Bronchial epithelial cell (primary cell): ENCODE results near the gene TSKU. TPM values are rescaled to one million over a fixed set of nuclear protein-coding genes. Genes with fewer than 3 reads are reported as not detected.

Source experiments
- DNase-seq: peaks from one replicate; pipeline ENCODE4 v3.0.0-alpha.2; 2010; ENCODE audit warnings: low read depth
- FAIRE-seq: peaks from 2 replicates; lab custom pipeline; 2011; peaks lifted over from hg19 to GRCh38; lab: Jason Lieb, UNC
- H3K27me3 ChIP-seq: 2 replicates; pipeline ENCODE4 v1.5.1; 2011; ENCODE audit warnings: low read length; ENCODE audit not compliant: control insufficient read depth, insufficient read depth
- H3K36me3 ChIP-seq: 2 replicates; pipeline ENCODE4 v1.5.1; 2011; ENCODE audit warnings: low read length; ENCODE audit not compliant: control insufficient read depth, insufficient read depth
- H3K4me3 ChIP-seq: 2 replicates; pipeline ENCODE4 v1.5.1; 2011; ENCODE audit warnings: mild to moderate bottlenecking, low read depth, low read length, control low read depth
- total RNA-seq: library from RNA; depleted of rRNA; stranded (reverse); fragments of >200 nt; gene quantifications from 2 replicates; pipeline ENCODE4 v1.2.1, GENCODE V29; 2014
- TF ChIP-seq, protein P1 (sequence below): IDR thresholded peaks from 2 replicates; pipeline ENCODE4 v1.5.1; 2011; ENCODE audit warnings: mild to moderate bottlenecking, moderate library complexity, low read length, control low read depth, inconsistent platforms; ENCODE audit not compliant: insufficient read depth, severe bottlenecking

The TSKU gene
- total RNA-seq, 1 donor from 2014 or later = 8.2 TPM

DNA sequence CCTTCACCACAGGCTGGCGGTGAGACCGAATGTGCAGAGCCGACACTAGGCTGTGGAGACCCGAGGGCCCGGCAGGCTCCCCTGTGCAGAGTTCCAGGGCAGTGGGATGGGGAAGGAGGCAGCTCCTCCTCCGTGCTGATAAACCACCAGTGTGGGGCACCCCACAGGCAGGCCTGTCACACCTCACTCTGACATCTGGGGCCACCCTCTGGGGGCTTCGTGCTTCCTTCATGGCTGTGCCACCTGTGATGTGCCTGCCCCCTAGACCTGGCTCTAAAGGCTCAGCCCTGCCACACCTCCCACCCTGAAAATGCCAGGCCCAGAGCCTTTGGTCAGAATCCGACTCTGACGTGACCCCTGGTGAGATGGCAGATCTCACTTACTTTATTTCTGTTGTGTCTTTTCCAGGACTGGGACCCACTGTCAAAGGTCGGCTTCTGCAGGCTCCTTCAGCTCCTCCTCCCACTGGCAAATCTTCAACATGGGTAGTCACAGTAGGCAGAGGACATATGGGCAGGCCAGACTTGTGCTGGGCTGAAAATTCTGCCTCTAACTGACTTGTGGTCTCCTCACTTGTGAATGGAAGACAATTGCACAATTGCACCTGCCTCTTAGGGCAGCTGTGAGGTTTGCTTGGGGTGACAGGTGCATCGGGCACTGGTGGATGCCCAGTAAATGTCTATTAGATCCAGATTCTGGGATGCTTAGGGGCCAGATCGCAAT is 46.2 kb upstream of the TSKU start:
- no peaks in the 10 kb centered on the region for H3K36me3 ChIP-seq
- H3K4me3 ChIP-seq = no peak overlapping the region
- DNase-seq (no peak), FAIRE-seq (no peak)
- TF ChIP-seq, protein P1, sequence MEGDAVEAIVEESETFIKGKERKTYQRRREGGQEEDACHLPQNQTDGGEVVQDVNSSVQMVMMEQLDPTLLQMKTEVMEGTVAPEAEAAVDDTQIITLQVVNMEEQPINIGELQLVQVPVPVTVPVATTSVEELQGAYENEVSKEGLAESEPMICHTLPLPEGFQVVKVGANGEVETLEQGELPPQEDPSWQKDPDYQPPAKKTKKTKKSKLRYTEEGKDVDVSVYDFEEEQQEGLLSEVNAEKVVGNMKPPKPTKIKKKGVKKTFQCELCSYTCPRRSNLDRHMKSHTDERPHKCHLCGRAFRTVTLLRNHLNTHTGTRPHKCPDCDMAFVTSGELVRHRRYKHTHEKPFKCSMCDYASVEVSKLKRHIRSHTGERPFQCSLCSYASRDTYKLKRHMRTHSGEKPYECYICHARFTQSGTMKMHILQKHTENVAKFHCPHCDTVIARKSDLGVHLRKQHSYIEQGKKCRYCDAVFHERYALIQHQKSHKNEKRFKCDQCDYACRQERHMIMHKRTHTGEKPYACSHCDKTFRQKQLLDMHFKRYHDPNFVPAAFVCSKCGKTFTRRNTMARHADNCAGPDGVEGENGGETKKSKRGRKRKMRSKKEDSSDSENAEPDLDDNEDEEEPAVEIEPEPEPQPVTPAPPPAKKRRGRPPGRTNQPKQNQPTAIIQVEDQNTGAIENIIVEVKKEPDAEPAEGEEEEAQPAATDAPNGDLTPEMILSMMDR = no peak
- H3K27me3 ChIP-seq = no peaks in the 10 kb centered on the region

DNA sequence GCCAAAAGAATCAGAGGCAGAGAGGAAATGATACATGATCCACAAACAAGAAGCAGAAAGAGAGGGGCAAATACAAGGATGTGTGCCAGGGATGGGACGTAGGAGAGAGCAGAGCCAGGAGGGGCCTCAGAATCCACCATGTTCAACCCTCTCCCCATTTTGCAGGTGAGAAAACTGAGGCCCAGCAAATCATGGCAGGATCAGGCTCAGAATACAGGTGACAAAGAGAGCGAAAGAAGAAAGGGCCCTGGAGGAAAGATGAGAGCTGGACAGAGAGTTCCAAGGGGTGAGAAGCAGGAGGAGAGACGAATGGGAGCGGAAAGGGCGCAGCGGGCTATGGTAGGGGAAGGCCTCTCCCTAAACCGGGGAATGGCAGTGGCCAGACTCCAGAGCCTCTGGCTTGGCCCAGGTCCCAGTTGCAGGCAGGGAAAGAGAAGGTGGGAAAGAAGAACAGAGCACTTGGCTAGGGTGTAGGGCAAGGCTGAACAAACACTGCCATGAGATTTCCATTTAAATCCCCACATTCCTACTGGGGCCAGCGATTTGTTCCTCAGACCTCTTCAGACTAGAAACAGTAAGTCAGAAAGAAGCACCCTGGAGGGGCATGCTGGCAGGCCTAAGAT is 44.4 kb upstream of the TSKU start:
- Histone ChIP-seq H3K36me3 (no peaks in the 10 kb centered on the region), H3K27me3 (no peaks in the 10 kb centered on the region), H3K4me3 (no peak overlapping the region)
- FAIRE-seq = no peak
- TF ChIP-seq, protein P1 = no peak
- DNase-seq = no peak

- FAIRE-seq (no peak), DNase-seq (no peak)
- TF ChIP-seq, protein P1 = no peak
- H3K36me3 ChIP-seq = no peaks in the 10 kb centered on the region
- no peak overlapping the region for H3K4me3 ChIP-seq
- no peaks in the 10 kb centered on the region for H3K27me3 ChIP-seq
Observed at GRCh38 chr11:76739798-76740197, 43.4 kb upstream of the TSKU start.

DNA sequence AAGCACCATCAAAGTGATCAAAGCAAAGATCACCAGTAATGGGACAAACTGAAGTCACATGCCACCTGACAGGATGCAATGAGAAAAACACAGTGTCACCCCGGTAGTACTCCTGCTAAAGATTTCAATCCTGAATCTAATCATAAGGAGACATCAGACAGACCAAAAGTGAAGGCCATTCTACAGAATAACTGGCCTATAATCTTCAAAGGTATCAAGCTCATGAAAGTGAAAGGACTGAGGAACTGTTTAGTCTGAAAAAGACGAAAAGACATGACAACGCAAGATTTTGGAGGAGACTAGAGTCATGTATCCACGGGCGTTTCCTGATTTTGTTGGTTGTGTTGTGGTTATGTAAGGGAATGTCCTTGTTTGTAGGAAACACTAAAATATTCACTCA is 42.4 kb upstream of the TSKU start:
- H3K27me3 ChIP-seq = no peaks in the 10 kb centered on the region
- DNase-seq (no peak), FAIRE-seq (no peak)
- TF ChIP-seq, protein P1 = no peak
- H3K4me3 ChIP-seq = no peak overlapping the region
- no peaks in the 10 kb centered on the region for H3K36me3 ChIP-seq

- no peaks in the 10 kb centered on the region for H3K36me3 ChIP-seq
- H3K27me3 ChIP-seq = no peaks in the 10 kb centered on the region
- TF ChIP-seq, protein P1 = no peak
- H3K4me3 ChIP-seq = no peak overlapping the region
- DNase-seq = no peak
- FAIRE-seq = no peak
Observed at GRCh38 chr11:76742902-76743301, 40.3 kb upstream of the TSKU start.
